T-helper 2 cell (primary cell): Measurements from ENCODE around the gene VSX1.
A peak's percentile ranks its signal among the peaks of the same experiment; 100 is the strongest.

ENCODE experiments used
- DNase-seq, 5 experiments: peaks; one replicate each; pipeline versions ENCODE4 v3.0.0 to v3.0.0-alpha.2; 2012 to 2022

VSX1 gene

DNA sequence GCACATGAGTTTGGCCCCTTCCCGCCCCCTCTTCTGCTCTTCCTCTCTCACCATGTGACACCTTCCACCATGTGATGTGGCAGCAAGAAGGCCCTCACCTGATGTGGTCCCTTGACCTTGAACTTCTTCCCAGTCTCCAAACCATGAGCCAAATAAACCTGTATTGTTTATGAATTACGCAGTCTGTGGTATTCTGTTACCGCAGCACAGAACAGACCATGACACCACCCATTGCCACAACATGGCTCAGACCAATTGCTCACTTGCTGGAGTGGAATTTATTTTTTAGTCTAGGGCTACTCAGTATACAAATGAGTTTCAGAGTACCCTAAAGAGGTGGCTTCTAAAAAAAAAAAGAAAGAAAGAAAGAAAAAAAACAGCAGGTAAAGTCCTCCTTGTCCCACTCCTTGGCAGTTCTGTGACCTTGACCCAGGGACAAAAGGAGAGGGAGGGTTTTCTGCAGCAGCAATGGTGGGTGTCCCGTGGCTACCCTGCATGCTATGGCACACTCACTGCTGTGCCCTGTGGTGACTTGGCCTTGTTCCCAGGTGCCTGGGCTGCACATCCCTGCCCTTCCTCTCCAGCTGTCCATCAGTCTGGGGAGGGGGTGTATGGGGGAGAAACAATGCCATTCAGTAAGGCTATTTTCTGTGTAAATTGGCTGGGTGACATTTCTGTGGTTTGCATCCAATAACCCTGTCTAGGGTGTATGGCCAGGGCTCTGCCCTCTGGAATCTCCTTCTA, 5.4 kb upstream of the VSX1 start:
- DNase-seq, result no peak

DNA sequence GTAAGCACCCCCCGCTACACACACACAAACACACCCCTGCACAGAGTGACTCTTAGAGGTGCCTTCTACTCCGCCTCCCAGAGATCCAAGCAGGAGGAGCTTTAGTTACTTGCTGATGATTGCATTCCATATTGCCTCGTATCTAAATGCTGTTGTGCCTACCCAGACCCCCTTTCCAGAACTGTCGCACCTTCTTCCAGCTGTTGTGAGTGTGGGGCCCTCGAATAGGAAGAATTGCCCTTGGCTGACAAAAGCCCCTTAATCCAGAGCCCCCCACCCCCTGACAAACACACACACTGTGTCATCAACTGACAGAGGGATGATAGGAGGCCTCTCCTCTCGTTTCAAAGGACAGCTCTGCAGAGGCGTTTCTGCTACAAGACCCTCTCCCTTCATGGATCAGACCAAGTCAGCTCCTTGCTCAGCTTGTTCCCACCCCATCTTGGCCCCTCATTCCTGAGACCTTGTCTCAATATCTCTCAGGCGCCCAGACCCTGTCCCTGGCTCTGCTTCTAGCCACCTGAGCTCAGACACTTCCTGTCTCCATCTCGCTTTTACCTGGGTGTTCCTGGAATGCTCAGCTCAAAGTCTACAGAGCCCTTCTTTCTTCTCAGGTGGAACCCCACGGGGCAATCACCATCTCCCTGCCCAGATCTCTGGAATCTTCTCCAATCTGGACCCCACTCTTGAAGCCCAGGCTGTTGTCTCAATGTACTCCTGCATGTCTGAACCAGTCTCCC, 4.0 kb upstream of the VSX1 start:
- no peak for DNase-seq

DNA sequence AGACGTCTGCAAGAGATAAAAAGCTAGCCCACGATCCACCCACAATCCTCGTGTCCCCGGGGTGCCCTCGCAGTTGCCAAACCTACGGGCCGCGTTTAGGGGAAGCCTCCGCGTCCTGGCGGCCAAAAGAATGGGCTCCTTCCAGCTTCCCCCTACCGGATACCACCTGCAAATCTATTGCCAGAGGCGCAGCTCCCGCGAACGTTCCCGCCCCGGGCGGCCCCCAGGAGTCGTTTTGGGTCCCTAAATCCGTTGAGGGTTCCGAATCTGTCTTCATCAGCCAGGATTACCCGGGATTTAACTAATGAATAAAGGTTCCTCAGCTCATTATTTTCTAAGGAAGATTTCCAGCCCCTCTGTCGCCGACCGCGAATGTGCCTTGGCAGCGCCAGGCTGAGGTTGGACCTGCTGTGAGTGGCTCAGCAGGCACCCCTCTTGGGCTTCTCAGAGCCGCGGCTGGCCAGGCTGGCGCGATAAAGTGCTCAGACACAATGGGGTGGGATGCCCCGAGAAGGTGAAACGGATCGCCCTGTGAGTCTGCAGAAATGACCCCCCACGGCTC, 2.8 kb upstream of the VSX1 start:
- peak in 1 of 5 experiments; percentile 25 for DNase-seq

DNA sequence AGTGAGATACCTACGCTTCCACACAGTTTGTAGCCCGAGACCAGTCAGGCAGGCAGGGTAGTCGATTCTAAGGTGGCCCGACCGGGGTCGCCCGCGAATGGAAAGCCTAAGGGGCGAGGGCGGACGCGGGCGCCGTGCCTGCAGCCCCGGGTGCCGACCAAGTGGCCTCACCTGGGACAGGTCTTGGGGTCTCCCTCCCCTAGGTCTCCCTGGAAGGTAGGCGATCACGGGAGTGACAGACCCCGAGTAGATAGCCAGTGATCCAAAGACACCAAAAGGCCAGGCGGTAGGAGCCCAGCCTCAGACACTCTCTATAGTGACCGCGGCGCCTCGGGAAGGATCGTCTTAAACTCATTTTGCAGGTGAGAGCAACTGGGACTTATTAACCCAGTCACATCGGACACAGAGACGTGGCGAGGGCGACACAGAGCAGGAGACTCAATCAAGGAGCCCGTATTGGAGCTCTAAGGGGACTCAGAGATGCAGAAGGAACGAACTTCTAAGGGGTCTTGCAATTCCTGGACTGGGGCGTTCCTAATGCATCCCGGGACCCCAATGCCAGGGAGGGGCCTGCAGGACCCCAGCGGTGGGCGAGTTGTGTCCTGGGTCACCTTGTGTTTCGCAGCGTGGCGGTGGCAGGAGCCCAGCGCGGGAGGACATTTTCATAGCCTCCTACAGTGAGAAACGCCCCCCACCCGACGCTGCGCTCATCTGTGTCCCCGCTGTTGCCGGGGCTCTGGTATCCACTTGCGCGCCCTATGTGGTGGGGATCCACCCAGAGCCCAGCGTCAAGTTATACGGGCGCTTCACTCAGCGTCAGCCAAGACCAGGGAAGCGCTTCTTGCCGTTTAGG, 2.1 kb upstream of the VSX1 start:
- peak in 2 of 5 experiments; percentile 49 to 57 for DNase-seq

DNA sequence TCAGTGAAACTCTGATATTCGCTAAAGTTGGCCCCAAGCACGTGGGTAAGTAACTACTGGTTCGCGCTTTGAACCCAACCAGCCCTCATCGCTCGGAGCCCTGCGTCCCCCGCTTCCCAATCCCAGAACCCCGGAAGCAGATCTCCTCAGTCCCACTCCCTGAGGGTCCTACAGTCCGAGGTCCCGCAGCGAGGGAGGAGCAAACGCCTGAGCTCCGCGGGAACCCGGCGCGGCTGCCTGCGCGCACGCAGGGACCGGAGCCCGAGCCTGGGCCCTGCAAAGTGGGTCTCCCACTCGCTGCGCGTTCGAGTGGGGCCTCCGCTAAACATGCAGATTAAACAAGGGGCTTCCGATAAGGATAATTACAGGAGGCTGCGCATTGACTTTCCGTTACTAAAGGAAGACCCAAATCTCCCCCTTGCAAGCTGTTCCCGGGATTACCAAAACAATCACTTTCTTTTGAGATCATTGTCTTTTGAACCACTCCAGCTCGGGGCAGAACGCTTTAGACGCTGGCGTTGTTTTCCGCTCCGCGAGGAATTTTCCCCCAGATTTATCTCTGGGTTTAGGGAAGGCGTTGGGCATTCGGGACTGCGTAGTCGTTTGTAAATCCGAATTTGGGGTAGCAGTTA, 1.3 kb upstream of the VSX1 start:
- no peak for DNase-seq

DNA sequence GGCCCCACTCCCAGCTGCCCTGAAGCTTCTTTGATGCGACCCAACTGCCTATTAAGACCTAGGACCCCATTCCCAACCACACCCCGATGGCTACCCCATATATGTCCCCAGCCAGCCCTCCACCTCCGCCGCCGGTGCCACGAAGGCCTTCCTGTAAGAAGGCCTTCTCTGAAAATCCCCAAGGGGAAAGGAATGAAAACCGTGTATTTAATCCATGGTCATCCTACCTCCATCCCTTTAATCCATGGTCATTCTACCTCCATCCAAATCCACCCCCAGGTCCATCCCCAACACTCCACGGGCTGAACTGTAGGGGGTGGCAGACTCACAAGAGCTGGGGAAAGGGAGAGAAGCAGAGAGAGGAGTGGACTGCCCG, 545 bp upstream of the VSX1 start:
- DNase-seq, result no peak

DNA sequence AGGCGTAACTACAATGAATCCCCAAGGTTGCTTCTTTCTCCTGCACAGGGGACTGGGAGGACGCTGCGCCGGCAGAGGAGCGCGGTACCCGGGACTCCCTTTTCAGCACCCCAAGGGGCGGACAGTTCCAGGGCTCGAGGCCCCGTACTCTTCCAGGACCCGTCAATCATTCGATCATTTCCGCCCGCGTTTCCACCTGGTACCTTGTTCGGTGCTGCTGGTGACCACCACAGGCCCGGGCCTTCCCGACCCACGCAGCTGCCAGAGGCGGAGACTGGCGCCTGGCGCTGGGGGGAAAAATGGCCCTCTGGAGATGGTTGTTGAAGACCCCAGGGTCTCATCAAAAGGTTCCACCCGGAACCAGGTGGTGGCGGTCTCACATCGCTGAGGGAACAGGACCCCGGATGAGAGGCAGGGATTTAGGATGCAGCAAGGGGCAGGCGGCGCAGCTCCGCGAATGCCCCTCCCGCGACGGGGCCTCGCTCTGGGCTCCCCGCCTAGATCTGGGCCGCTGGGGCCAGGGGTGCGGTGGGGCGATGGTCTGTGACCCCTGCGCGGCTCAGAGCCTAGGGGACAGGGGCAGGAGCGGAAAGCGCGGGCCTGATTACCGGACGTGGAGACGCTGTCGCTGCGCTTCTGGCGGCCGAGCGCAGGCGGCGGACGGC, 744 bp downstream of the VSX1 start:
- DNase-seq, result no peak

DNA sequence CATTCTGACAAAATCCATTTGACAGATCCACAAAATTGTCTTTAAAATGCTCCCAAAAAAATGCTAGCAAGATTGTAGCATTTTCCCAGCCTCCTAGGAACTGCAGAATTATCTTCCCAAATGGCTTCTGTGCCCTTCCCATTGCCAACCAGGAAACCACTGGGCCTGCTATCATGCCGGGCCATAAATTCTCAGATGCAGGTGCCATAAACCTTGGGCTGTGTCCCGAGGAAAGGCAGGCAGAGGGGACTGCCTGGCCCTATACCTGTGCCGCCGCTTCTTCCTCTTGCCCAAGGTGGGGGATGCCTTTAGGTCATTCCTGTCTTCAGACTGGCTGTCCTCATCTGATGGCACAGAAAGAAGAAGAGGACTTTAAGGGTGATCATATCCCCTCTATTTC, 2.8 kb downstream of the VSX1 start:
- no peak for DNase-seq

DNA sequence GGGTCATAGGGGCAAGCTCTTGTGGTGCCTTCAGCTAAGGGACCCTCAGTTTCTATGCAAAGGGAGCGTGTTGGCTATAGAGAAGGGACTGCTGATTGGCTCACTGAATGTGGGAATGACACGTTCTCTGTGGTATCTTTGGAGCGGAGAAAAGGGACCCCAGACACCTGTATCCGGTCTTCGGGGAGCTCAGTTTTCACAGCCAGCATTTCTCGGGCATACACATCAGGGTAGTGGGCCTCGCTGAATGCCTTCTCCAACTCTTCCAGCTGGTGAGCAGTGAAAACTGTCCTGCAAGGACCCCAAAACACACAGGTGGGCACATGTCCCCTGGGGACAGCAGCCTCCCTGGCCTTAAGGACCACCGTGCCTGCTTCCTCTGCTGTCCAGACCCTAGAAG, 3.3 kb downstream of the VSX1 start:
- DNase-seq, result no peak

DNA sequence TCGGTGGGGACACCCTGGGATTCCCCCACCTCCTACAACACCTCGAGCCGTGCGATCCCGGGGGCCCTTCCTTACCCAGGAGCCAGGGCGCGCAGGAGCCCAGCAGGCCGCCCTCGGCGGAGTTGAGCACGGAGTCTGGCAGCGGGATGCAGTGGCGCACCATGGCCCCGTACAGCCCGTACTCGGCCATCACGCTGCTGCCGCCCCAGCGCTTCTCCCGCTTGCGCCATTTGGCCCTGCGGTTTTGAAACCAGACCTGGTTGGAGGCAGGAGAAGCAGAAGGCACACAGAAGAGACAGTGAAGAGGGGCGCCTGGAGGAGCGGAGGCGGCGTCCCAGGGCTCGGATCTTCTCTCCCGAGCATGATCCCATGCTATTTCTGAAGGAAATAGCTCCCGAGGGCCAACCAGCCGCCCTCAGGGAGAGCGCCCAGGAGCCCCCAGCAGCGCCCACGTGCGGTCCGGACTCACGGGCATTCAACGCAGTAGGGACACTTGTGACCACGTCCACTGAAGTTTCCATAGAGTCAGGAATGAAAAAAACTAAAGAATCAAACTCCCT, 4.3 kb downstream of the VSX1 start:
- no peak for DNase-seq

DNA sequence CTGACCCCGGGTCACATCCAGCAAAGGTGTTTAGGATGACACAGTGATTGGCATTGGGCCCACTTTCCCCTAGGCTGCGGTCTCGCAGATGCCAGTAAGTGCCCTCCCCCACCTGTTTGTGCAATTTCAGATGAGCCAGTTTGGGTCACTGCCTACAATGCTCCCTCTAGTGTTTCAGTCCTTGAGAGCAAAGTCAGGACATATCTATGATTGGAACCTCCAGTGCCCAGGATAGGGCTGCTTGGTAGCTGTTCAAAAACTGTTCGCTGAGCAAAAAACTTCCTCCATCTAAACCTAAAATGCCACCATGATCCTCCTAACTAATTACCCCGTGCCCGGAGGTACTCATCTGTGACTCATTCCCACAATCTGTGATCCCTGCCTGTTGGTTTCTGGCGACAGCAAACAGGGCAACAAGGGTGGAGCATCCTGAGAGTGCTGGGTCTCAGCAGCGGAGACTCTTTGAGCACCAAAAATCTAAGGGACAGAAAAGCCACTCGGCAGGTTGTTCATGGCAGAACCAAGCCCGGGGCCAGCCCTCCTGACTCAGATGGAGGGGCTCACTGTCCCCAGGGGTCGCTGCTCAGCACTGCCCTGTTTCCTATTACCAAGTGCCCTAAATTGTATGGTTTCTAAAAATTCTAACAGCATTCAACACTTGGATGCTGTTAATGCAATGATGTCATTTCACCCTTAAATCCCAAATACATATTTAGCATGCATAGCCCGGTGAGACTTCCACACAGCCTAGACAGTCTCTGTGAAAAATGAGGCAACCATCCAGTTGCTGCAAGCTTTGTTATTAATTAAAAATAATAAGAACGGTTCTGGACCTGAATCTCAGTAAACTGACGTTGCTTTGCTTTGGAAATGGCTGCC, 5.0 kb downstream of the VSX1 start:
- DNase-seq, result peak in 1 of 5 experiments; percentile 44

DNA sequence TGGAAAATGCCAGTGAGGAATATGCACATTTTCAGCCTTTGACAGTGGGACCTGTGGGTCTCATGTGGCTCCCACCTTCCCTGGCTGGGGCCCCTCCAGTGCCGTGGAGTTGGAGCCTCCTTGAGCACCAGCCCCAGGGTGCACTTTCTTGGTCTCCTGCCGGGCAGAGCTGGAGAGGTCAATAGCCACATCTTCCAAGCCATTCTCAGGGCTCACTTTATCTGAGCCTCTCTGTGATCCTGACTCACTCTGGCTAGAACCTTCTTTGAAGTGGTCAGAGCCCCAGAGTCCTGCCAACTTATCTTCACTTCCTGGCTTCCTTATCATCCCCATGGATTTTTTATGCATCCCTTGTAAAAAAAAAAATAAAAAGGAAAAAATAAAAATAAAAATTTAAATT, 5.7 kb downstream of the VSX1 start:
- no peak for DNase-seq

DNA sequence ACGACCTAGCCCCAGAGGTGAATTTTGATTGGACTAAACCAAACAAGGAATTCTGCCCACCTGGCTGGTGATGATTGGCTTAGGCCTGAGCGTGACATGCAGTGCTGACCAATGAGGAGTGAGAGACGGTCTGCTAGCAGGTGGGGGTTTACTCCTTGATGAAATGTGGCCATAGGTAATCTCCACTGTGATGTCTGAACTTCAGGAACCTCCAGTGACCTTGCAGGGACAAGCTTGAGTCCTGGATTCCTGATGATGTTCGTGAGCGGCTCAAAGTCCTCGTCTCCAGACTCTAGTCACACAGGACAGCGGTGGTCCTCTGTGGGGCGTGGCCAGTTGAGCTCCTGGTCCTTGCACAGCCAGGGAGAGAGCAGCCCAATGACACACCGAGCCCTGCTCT, 8.4 kb downstream of the VSX1 start:
- DNase-seq, result no peak

DNA sequence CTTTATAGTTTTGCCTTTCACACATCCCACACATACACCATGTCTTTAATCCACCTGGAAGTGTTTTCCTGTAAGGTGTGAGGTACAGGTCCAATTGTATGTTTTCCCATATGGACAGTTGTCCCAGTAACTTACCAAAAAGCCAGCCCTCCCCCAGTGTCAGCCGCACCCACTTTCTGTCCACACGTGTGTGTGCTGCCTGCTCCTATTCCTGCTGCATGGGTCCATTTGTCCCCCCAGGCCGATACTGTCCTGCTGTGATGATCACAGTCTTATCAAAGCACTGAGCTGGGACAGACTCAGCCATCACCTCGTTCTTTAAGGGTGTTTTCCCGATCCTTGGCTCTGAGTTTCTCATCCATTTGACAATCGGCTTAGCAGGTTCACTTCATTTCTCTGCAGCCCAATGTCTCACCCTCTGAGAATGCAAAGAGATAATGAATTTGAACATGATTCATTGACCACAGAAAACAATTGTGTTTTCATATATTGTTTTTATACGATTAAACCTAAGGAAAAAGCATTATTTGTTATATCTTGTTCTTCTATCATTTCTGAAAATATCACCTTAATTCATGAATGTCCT, 9.6 kb downstream of the VSX1 start:
- no peak for DNase-seq

DNA sequence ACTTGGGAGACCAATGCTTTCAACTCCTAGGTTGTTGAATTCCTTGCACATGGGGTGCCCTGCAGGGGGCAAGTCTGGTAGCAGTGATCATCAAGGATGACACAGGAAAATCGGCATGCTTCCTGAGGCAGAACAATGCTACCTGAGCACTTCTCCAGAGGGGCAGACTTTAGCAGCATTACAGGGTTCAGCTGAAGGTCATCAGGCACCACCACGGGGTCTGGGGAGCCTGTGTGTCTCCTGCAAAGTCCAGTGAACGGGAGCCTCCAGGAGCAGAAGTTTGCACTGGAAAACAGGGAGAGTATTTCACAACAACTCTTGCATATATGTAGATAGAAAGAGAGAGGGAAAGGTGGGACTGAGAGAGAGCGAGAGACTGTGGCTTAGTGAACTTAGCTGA, 10.2 kb downstream of the VSX1 start:
- DNase-seq, result no peak

DNA sequence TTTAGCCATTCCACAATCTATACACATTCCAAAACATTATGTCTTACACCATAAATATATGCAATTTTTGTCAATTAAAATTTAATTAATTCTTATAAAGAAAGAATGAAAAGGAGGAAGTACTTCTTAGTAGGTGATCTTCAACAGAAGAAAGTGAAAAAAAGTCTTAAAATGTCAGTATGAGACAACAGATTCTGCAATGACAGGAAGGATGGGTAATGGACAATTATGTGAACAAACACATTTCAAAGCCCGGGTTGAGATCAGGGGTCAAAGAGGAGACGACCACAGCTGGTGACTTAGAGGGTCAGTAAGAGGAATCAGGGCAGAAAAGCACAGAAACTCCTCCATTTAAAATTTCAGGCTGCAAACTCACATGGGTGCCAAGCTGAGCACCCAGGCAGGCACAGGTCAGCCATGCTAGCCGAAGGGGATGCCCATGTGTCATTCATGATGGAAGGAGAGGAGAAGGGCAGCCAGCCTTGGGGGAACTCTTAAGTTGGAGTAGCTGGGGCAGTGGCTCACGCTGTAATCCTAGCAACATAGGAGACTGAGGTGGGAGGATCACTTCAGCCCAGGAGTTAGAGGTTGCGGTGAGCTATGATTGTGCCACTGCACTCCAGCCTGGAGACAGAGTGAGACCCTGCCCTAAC, 11.0 kb downstream of the VSX1 start:
- no peak for DNase-seq

DNA sequence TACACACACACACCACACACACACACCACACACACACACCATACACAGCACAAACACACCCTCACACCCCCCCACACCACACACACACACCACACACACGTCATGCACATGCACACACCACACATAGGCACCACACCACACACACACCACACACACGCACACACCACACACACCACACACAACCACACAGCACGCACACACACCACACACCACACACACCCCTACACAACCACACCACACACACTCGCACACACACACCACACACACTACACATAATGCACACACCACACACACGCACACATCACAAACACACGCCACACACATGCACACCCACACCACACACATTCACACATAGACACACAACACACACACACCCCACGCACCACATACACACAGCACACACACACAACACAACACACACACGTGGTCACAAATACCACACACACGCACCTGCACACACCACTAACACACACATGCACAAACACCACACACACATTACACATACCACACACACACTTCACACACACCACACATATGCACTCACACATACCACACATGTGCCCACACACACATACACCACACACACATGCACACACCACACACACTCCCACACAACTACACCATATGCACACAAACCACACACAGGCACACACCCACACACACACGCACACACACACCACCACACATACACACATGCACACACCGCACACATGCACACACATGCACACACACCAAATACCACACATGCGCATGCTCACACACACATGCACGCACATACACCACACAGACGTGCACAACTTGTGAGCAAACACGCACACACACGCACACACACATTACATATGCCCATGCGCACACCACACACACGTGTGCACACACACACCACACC, 14.6 kb downstream of the VSX1 start:
- peak in 1 of 5 experiments; percentile 14 for DNase-seq

DNA sequence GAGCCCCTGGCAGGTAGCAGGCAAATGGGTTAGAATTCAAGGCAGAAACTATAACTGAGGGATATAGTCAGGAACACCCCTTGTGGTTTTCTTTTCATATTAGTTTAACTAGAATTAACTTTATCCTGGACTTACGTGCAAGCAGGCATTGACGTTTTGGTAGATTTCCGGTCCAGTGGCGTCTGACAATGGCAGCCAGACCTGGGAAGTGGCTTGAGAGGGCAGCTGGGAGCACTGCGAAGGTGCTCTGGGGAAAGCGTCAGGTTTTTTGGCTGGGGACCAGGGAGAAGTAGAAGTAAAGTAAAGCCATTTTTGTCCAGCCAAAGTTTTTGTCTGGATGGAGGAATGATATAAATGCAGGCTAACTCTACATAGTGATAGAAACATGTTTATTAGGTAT, 15.6 kb downstream of the VSX1 start:
- no peak for DNase-seq
